Stimulated activated naive B cell treated with anti-CD40 and anti-IgM and Interleukin-4, amounts not matched to agents 10 μg/mL and 1 μg/mL and 100 μg/mL, for 72 hours (primary cell): Measurements from ENCODE around the gene IFIT2.
"Not testable (repeated sequence)": the region's sequence is repeated elsewhere in the genome, so short reads cannot be mapped to it uniquely, and the experiment has no call there.

Source experiments
- ATAC-seq, 2 donors: fragments of 150-1000 bp; cut with Tn5 transposase; replicated peaks; 2 replicates each; pipeline ENCODE4 v1.10.0; 2021; ENCODE audit warnings: moderate library complexity in 1 of 2
- DNase-seq: peaks from one replicate; pipeline ENCODE4 v3.0.0; 2021
- H3K27ac Mint-ChIP-seq: one replicate; pipeline ENCODE4 v1.8.0; 2022; ENCODE audit warnings: mild to moderate bottlenecking, mixed read lengths
- H3K27me3 Mint-ChIP-seq, 2 donors: one replicate each; pipeline ENCODE4 v1.8.0; 2022; ENCODE audit warnings: mixed read lengths in 2 of 2
- H3K36me3 Mint-ChIP-seq, 2 donors: one replicate each; pipeline ENCODE4 v1.8.0; 2022; ENCODE audit warnings: mixed read lengths in 2 of 2, mild to moderate bottlenecking in 1 of 2
- H3K4me1 Mint-ChIP-seq, 2 donors: one replicate each; pipeline ENCODE4 v1.8.0; 2022; ENCODE audit warnings: mixed read lengths in 2 of 2, mild to moderate bottlenecking in 1 of 2
- H3K4me3 Mint-ChIP-seq, 2 donors: one replicate each; pipeline ENCODE4 v1.8.0; 2022; ENCODE audit warnings: mild to moderate bottlenecking in 2 of 2, mixed read lengths in 2 of 2, moderate library complexity in 1 of 2
- H3K9me3 Mint-ChIP-seq, 2 donors: one replicate each; pipeline ENCODE4 v1.8.0; 2022; ENCODE audit warnings: mixed read lengths in 2 of 2, mild to moderate bottlenecking in 1 of 2

IFIT2 gene

DNA sequence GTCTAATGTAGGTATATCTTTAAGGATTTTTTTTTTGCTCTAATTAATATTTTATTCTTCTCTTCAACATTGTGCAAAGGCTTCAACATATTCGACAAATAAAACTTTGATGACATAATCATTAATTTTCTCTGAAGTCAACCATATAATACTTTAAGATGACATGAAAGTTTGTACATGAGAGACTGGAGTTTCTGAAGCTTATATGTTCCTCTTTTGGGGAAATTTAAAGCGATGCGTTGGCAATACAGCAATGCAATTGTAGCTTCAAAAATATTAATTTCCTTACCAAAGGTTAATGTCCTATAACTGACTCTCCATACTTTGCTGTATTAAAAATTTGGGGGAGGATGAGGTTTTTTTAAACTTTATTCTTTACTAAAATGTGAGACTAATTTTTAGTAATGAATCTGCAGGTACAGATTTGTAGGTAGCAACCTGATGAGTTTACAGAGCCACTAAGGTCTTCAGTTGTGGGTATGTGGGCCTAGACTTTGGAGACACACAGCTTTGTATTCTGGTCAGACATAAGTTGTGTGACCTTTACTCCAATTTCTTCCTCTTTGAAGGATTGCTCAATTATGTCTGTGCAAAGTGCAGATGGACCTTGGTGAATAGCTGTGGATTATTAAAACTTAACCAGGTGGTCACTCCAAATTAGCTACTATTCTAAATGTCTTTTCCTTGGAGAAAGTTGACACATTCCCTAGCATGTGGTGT, 32.3 kb upstream of the IFIT2 start:
- ATAC-seq (no peak), DNase-seq (no peak)
- H3K4me1 Mint-ChIP-seq, result no peaks in the 10 kb centered on the region
- H3K27ac Mint-ChIP-seq, result no peak overlapping the region
- no peak overlapping the region for H3K4me3 Mint-ChIP-seq
- H3K36me3 Mint-ChIP-seq, result no peaks in the 10 kb centered on the region
- H3K27me3 Mint-ChIP-seq, result peaks cover 0 to 3% of the 10 kb centered on the region in 2 donors
- H3K9me3 Mint-ChIP-seq, result peaks cover 0 to 4% of the 10 kb centered on the region in 2 donors

DNA sequence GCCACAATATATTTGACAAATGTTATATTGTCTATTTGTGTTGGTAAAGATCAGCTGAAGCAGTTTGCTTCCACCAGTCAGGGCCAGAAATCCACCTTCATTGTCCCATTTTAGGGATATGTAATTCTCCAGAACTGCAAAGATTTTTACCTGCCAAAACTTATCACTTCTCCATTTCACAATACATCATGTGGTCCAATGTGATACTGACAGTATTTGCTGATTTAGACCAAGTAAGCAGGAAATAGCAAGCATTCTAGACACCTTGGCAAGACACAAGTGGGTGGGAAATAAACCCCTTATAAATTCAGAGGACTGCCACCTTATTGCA, 31.7 kb upstream of the IFIT2 start:
- Mint-ChIP-seq H3K4me1 (no peaks in the 10 kb centered on the region), H3K27me3 (peaks cover 0 to 3% of the 10 kb centered on the region in 2 donors), H3K27ac (no peak overlapping the region), H3K4me3 (no peak overlapping the region), H3K9me3 (peaks cover 0 to 2% of the 10 kb centered on the region in 2 donors), H3K36me3 (no peaks in the 10 kb centered on the region)
- ATAC-seq (no peak), DNase-seq (no peak)

DNA sequence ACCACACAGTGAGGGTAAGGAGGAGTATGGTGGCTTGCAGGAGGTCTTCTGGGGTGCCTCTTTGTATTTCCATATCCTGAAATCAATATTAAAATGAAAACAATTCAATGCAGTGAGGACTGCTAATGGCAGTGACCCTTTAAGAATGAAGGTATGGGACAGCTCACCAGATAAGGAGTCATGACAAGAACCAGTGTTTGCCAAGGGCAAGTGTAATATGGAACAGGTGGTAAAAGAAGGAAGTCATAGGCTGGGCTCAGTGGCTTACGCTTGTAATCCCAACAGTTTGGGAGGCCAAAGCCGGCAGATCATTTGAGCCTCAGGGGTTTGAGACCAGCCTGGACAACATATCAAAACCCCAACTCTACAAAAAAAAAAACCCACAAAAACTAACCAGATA, 30.3 kb upstream of the IFIT2 start:
- peaks cover 0 to 3% of the 10 kb centered on the region in 2 donors for H3K27me3 Mint-ChIP-seq
- H3K36me3 Mint-ChIP-seq, result no peaks in the 10 kb centered on the region
- no peaks in the 10 kb centered on the region for H3K4me1 Mint-ChIP-seq
- no peak overlapping the region for H3K4me3 Mint-ChIP-seq
- no peak for ATAC-seq
- H3K27ac Mint-ChIP-seq, result no peak overlapping the region
- H3K9me3 Mint-ChIP-seq, result peaks cover 0 to 2% of the 10 kb centered on the region in 2 donors
- DNase-seq, result no peak

DNA sequence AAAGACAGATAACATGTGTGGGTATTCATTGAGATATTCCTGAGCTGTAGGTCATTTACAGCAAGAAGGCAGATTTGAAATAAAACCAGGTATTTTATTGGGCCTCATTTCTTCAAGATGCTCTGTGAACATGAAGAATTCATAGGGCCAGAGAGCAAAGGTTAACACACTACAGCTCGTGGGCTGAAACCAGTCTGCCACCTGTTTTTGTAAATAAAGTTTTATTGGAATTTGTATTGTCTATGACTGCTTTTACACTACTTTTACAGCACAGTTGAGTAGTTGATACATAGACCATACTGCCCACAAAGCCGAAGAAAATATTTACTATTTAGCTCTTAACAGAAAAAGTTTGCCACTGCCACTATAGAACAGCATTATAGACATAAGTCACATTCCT, 28.2 kb upstream of the IFIT2 start:
- H3K36me3 Mint-ChIP-seq, result no peaks in the 10 kb centered on the region
- no peak overlapping the region for H3K4me3 Mint-ChIP-seq
- H3K27me3 Mint-ChIP-seq, result peaks cover 0 to 3% of the 10 kb centered on the region in 2 donors
- peaks cover 0 to 2% of the 10 kb centered on the region in 2 donors for H3K9me3 Mint-ChIP-seq
- ATAC-seq (no peak), DNase-seq (no peak)
- no peaks in the 10 kb centered on the region for H3K4me1 Mint-ChIP-seq
- H3K27ac Mint-ChIP-seq, result no peak overlapping the region

DNA sequence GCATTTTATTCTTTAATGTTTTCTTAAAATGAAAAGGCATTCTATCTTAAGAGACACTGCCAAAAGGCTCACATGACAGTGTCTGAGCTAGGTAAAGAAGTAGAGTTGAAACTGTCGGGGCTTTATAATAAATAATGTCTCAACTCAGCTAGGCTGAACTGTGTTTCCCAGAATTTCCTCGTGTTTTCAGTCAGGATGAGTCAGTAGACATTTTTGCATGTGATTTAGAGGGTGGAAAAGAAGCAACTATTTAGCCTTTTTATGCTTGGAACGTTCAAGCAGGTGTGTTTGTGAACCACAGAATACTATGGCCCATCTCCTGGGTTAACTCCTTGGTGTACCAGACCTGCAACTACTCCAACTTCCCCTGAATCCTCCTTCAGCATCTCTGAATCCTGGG, 26.9 kb upstream of the IFIT2 start:
- Mint-ChIP-seq H3K27me3 (peaks cover 0 to 3% of the 10 kb centered on the region in 2 donors), H3K9me3 (peaks cover 0 to 2% of the 10 kb centered on the region in 2 donors), H3K36me3 (no peaks in the 10 kb centered on the region), H3K27ac (no peak overlapping the region), H3K4me1 (peaks cover 2 to 6% of the 10 kb centered on the region in 2 donors), H3K4me3 (no peak overlapping the region)
- ATAC-seq (no peak), DNase-seq (no peak)

DNA sequence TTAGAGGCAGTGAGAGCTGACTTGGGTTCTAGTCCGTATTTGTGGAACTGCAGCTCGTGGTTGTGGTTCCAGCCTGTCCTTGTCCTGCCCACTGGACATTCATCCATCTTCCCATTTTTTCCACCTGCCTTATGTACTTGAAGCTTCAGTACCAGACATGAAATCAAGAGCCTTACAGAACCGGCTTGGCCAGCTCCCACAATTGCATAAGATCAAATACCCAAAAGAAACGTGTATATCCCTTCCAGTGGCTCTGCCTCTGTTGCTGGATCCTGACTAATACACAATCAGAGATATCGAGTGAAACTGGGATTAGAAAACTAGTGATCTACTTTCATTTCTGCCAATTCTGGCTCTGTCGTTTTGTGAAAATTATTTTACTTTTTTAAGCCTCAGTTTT, 26.5 kb upstream of the IFIT2 start:
- Mint-ChIP-seq H3K27ac (no peak overlapping the region), H3K4me1 (peaks cover 2 to 6% of the 10 kb centered on the region in 2 donors), H3K36me3 (no peaks in the 10 kb centered on the region), H3K9me3 (peaks cover 0 to 2% of the 10 kb centered on the region in 2 donors), H3K27me3 (peaks cover 0 to 3% of the 10 kb centered on the region in 2 donors), H3K4me3 (no peak overlapping the region)
- no peak for ATAC-seq
- DNase-seq, result no peak

DNA sequence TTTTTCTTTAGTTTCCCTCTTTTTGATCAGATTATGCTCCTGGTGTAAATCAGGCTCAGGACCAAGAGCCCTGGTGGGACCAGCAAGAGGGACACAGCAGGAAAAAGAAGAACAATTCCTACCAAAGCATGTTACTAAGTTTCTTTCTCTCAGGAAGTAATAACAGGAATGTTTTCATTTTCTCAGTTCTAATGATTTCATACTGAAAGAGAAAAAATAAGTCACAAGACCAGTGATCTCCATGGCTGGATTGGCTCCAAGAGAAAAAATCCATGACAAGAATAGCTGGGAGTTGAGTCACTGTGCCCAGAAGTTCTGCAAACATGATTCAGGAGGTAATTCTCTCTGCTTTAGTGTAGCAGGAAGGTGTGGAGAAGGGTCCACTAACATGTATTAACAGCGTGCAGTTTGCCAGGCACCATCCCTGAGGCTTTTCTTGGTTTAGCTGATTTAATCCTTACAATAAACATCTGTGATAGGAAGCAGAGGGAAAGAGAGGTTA, 23.8 kb upstream of the IFIT2 start:
- Mint-ChIP-seq H3K4me1 (peaks cover 4 to 9% of the 10 kb centered on the region in 2 donors), H3K27me3 (no peaks in the 10 kb centered on the region), H3K4me3 (no peak overlapping the region), H3K36me3 (no peaks in the 10 kb centered on the region), H3K9me3 (no peaks in the 10 kb centered on the region), H3K27ac (no peak overlapping the region)
- DNase-seq (no peak), ATAC-seq (no peak)

DNA sequence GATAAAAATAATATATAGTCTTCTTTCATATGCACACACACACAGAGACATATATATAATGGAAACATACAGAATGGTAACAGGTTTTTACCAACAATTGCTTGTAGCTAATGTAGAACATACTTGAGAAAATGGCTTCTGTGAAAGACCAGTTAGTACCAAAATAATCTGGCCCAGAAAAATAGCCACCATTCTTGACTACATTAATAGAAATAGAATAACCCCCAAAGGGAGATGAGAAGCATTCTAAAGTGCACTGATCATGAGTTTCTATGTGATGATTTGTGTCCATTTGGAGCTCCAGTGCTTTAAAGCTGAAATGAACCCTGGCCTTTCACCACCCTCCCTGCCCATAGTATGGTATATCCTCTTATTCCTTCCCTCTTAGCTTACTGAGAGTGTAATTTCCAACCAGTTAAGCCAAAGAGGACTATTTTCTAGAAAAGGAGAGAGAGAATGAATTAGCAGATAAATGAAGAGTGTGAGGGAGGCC, 22.9 kb upstream of the IFIT2 start:
- peaks cover 8 to 16% of the 10 kb centered on the region in 2 donors for H3K4me1 Mint-ChIP-seq
- no peak overlapping the region for H3K4me3 Mint-ChIP-seq
- no peak for DNase-seq
- no peak overlapping the region for H3K27ac Mint-ChIP-seq
- H3K36me3 Mint-ChIP-seq, result no peaks in the 10 kb centered on the region
- no peak for ATAC-seq
- no peaks in the 10 kb centered on the region for H3K27me3 Mint-ChIP-seq
- H3K9me3 Mint-ChIP-seq, result no peaks in the 10 kb centered on the region

DNA sequence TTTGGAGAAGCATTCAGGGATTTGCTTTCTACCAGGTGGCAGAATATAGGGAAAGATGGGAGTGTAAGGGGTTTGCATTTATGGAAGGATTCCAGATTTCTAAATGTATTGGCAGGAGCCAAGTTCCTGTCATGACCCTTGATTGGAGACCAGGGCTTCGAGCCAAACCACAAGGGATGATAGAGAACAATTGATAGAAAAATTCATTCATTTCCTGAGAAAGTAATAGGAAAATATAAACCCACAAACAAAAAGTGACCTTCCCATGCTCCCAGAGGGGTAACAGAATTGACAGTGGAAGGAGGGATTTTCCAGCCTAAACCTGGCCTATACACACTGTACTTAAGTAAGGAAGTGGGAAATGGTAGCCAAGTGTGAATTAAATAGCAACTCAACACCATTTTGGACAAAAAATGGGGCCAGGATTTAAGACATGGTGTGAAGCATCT, 22.4 kb upstream of the IFIT2 start:
- Mint-ChIP-seq H3K4me3 (no peak overlapping the region), H3K36me3 (no peaks in the 10 kb centered on the region), H3K27ac (no peak overlapping the region), H3K4me1 (peaks cover 8 to 16% of the 10 kb centered on the region in 2 donors), H3K9me3 (no peaks in the 10 kb centered on the region), H3K27me3 (no peaks in the 10 kb centered on the region)
- DNase-seq (no peak), ATAC-seq (no peak)

DNA sequence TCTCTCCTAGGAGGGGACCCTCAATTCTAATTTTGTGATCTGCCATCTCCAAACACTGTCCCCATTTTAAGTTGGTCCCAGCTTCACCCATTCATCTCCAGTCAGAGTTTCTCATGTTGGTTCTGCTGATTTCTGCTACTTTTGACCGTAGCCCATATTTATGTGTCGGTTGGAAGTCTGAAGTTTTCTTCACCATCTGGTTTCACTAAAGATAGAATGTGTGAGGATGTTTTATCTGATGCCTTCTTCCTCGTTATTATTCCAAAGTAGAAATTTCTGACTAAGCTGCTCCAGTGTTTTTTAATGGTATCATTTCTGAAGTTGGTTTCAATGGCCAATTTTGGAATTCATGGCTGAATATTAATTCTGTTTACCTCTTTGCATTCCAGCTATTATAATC, 21.3 kb upstream of the IFIT2 start:
- no peak overlapping the region for H3K27ac Mint-ChIP-seq
- H3K27me3 Mint-ChIP-seq, result no peaks in the 10 kb centered on the region
- no peak for DNase-seq
- peaks cover 8 to 16% of the 10 kb centered on the region in 2 donors for H3K4me1 Mint-ChIP-seq
- H3K4me3 Mint-ChIP-seq, result no peak overlapping the region
- H3K36me3 Mint-ChIP-seq, result no peaks in the 10 kb centered on the region
- H3K9me3 Mint-ChIP-seq, result no peaks in the 10 kb centered on the region
- ATAC-seq, result no peak

DNA sequence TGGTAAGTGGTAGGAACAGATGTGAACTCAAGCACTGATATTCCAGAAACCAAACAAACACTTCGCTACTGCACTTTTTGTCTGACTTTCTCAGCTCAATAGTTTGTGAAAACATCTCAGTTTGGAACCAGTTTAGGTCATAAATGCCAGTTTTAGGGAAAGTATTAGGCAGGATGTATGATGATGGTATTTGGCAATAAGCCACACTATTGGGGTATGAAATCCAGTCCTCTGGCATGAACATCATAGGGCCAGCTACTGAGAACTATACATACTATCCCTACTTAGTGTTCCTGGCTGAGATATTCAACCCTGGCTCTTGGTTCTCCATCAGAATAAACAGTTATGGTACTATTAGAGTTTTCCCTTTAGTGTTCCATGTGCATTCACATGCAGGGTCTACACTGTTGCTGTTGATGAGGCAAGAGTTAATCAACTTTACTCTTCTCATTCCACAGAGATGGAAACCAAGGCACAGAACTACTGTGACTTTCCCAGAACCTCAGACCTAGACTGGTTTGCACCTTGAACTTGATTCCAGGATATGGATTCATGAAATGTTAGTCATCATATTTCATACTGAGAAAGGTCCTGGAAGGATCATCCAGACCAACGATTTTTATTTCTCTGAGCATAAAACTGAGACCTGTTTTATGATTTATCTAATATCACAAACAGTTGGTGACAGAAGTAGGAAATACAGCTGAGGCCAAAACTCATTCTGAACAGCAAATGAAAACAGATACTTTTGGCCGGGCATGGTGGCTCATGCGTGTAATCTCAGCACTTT, 20.0 kb upstream of the IFIT2 start:
- DNase-seq, result no peak
- Mint-ChIP-seq H3K4me1 (peaks cover 8 to 16% of the 10 kb centered on the region in 2 donors), H3K27me3 (no peaks in the 10 kb centered on the region)

DNA sequence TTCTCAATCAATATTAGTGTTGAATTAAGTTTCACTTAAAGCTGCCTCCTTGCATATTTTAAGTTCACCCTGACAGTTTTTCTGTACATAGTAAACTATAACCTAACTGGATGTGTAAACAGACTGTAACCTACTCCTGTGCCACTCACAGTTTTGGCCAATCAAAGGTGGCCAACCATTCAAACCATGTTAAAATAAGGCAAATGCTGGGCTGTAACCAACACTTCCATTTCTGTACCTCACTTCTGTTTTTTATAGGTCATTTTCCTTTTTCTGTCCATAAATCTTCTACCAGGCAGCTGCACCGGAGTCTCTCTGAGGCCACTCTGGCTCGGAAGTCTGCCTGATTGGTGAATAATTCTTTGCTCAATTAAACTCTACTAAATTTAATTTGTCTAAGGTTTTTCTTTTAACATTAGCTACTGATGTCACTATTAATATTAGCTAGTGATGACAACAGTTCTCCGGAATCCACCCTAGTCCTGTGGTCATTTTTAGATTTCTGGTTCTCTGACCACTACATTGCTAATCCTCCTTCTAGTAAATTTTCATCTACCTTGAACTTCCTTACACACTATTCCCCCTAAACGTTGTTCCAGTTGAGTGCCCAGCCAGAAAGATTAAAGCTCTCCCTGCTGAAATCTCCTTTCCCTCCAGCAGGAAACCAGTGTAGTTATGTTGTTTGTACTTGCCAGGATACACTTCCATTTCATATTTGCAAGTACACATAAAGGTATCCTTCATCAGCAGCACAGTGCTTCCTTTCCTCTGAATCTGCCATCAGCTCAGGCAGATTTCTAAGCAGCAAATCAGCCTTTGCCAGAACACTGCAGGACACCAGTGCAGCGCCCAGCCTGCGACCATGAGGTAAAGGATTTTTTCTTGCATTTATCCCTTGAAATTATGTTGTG, 18.6 kb upstream of the IFIT2 start:
- ATAC-seq (peak; percentile 66 to 76), DNase-seq (no peak)
- H3K9me3 Mint-ChIP-seq, result no peaks in the 10 kb centered on the region
- H3K36me3 Mint-ChIP-seq, result no peaks in the 10 kb centered on the region
- H3K4me1 Mint-ChIP-seq, result peaks cover 8 to 16% of the 10 kb centered on the region in 2 donors
- no peak overlapping the region for H3K4me3 Mint-ChIP-seq
- no peaks in the 10 kb centered on the region for H3K27me3 Mint-ChIP-seq
- peak overlapping the region; percentile 32 for H3K27ac Mint-ChIP-seq

More for the DNA sequence above, 20.0 kb upstream of the IFIT2 start:
- Mint-ChIP-seq H3K36me3 (no peaks in the 10 kb centered on the region), H3K4me3 (no peak overlapping the region), H3K27ac (no peak overlapping the region), H3K9me3 (no peaks in the 10 kb centered on the region)
- no peak for ATAC-seq

DNA sequence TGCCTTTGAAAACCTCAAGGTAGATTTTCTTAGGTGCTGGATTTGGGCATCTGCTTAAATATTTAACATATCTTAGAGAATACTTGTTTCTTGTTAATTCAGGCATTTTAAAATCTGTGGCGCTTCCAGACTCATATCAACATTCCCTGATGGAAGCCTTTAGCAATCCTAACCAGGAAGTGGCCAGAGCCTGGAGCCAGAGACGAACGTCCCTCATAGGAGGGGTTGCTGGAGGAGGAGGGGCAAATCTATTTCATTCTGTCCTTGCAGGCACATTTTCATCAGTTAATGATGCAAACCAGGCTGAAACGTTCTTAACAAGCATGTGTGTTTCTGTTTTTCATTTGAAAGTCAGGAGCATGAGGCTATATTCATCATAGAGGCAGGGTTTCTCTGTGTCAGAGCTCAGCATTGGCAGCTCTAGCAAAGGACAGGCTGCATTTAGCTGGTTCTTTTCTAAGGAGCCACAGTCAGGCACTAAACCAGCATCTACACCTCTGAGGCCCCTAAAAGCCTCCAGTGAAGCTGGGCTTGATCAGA, 17.8 kb upstream of the IFIT2 start:
- H3K27me3 Mint-ChIP-seq, result no peaks in the 10 kb centered on the region
- no peaks in the 10 kb centered on the region for H3K9me3 Mint-ChIP-seq
- DNase-seq (no peak), ATAC-seq (no peak)
- no peak overlapping the region for H3K27ac Mint-ChIP-seq
- peaks cover 8 to 15% of the 10 kb centered on the region in 2 donors for H3K4me1 Mint-ChIP-seq
- H3K36me3 Mint-ChIP-seq, result no peaks in the 10 kb centered on the region
- no peak overlapping the region for H3K4me3 Mint-ChIP-seq

DNA sequence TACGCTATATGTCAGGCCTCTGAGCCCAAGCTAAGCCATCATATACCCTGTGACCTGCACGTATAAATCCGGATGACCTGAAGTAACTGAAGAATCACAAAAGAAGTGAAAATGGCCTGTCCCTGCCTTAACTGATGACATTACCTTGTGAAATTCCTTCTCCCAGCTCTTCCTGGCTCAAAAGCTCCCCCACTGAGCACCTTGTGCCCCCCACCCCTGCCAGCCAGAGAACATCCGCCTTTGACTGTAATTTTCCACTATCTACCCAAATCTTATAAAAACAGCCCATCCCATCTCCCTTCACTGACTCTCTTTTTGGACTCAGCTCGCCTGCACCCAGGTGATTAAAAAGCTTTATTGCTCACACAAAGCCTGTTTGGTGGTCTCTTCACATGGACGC, 17.1 kb upstream of the IFIT2 start:
- not testable (repeated sequence) for DNase-seq, H3K4me3 Mint-ChIP-seq, H3K9me3 Mint-ChIP-seq, H3K27ac Mint-ChIP-seq, ATAC-seq, H3K36me3 Mint-ChIP-seq, H3K27me3 Mint-ChIP-seq
- H3K4me1 Mint-ChIP-seq, result peaks cover 7 to 10% of the 10 kb centered on the region in 2 donors
